HepG2 (cell line): ENCODE measurements around the gene CCDC93. TPM values are rescaled to one million over a fixed set of nuclear protein-coding genes. Genes with fewer than 3 reads are reported as not detected.
A peak's percentile ranks its signal among the peaks of the same experiment; 100 is the strongest.

ENCODE experiments used
- FLYWCH1 ChIP-seq: sonication (generic); formaldehyde crosslinking; IDR thresholded peaks from 2 replicates; pipeline ENCODE4 v1.8.1; 2023; ENCODE audit warnings: mild to moderate bottlenecking, missing genetic modification reagents
- IKZF1 ChIP-seq: fragments of 450-650 bp; IDR thresholded peaks from 2 replicates; pipeline ENCODE4 v1.7.1; 2016
- NFATC3 ChIP-seq: sonication (generic); formaldehyde crosslinking; IDR thresholded peaks from 2 replicates; pipeline ENCODE4 v1.5.1; 2020; ENCODE audit warnings: mild to moderate bottlenecking, missing genetic modification reagents
- RXRA ChIP-seq: sonication (generic); formaldehyde crosslinking; IDR thresholded peaks from 2 replicates; pipeline ENCODE4 v1.5.1; 2020; ENCODE audit warnings: missing genetic modification reagents
- TAF1 ChIP-seq: sonication (generic); formaldehyde crosslinking; IDR thresholded peaks from 2 replicates; pipeline ENCODE4 v1.4.0; 2020; ENCODE audit warnings: missing genetic modification reagents
- TCF12 ChIP-seq, 2 experiments: fragments of 450-650 bp in 1 of 2; sonication (generic) in 1 of 2; formaldehyde crosslinking in 1 of 2; IDR thresholded peaks; 2 replicates each; pipeline versions ENCODE4 v1.6.1 to v1.8.0; 2017 to 2022; ENCODE audit warnings: antibody characterized with exemption in 1 of 2, mild to moderate bottlenecking in 1 of 2, missing genetic modification reagents in 1 of 2, moderate library complexity in 1 of 2
- ZNF136 ChIP-seq: sonication (generic); formaldehyde crosslinking; IDR thresholded peaks from 2 replicates; pipeline ENCODE4 v1.8.1; 2022; ENCODE audit warnings: low read depth, mild to moderate bottlenecking, moderate library complexity, missing genetic modification reagents
- ZNF296 ChIP-seq: sonication (generic); formaldehyde crosslinking; conservative IDR thresholded peaks from 2 replicates; pipeline ENCODE4 v1.5.0; 2020; ENCODE audit warnings: mild to moderate bottlenecking, missing genetic modification reagents
- polyA plus RNA-seq, 8 experiments: library from polyadenylated mRNA; depleted of rRNA in 3 of 8; stranded (reverse) in 7 of 8; unstranded in 1 of 8; fragments of >200 nt; fragmentation: Illumina TruSeq in 4 of 8; extraction: Trizol in 4 of 8; gene quantifications; 2 replicates each; pipeline versions ENCODE4 v1.2.1 to v1.2.3, GENCODE V29; 2011 to 2016; ENCODE audit warnings: low read depth in 4 of 8, missing spikeins in 1 of 8, mixed read lengths in 1 of 8; ENCODE audit not compliant: insufficient read depth in 1 of 8
- total RNA-seq, 5 experiments: library from RNA; depleted of rRNA; stranded (reverse); fragments of >200 nt; fragmentation: Illumina TruSeq; extraction: Trizol; gene quantifications; 2 replicates each; pipeline ENCODE4 v1.2.3, GENCODE V29; 2016; ENCODE audit warnings: low read depth in 1 of 5
- TF ChIP-seq, protein P1 (sequence below): sonication (generic); formaldehyde crosslinking; IDR thresholded peaks from 2 replicates; pipeline ENCODE4 v1.4.0; 2020; ENCODE audit warnings: mild to moderate bottlenecking, missing genetic modification reagents
- TF ChIP-seq, protein P2 (sequence below): fragments of 450-650 bp; IDR thresholded peaks from 2 replicates; pipeline ENCODE4 v1.6.1; 2017; ENCODE audit warnings: mild to moderate bottlenecking
- TF ChIP-seq, protein P3 (sequence below): sonication (generic); formaldehyde crosslinking; IDR thresholded peaks from 2 replicates; pipeline ENCODE4 v1.8.1; 2023; ENCODE audit warnings: missing genetic modification reagents, inconsistent platforms, borderline replicate concordance
- TF ChIP-seq, protein P4 (sequence below): sonication (generic); formaldehyde crosslinking; IDR thresholded peaks from 2 replicates; pipeline ENCODE4 v1.5.0; 2020; ENCODE audit warnings: mild to moderate bottlenecking, missing genetic modification reagents, moderate library complexity
- TF ChIP-seq, protein P5 (sequence below): sonication (generic); formaldehyde crosslinking; IDR thresholded peaks from 2 replicates; pipeline ENCODE4 v1.4.0; 2020; ENCODE audit warnings: missing genetic modification reagents
- TF ChIP-seq, protein P6 (sequence below): sonication (generic); formaldehyde crosslinking; IDR thresholded peaks from 2 replicates; pipeline ENCODE4 v1.4.0; 2020; ENCODE audit warnings: missing genetic modification reagents

The CCDC93 gene
- total and polyA plus RNA-seq, 2 of the 13 experiments (the other 11 are each of a cell fraction or from before 2014, with no cell fraction given): 37.2 to 53.2 TPM

DNA sequence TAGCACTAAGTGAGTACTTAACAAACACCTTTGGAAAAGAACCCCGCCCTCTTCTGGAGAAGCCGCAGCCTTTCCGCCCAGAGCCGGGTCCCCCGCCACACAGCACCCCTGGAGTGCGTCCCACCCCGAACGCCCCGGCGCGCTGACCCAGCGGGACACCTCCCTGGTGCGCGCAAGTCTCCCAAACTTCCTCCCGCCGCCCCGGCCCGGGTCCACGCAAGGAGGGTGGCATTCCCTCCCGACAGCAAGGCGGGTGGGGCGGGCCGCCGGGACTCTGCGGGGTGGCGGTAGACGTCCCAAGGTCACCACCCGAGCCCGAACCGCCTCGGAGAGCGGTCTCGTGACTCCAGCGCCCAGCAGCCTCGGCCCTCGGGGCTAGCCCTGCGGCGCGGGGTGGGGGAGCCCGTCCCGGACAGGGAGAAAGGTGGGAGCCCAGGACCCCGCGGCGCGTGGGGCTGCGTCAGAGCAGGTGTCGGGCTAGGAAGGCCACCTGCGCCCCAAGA lies 598 bp downstream of the CCDC93 start (continued):
- TF ChIP-seq, protein P1, sequence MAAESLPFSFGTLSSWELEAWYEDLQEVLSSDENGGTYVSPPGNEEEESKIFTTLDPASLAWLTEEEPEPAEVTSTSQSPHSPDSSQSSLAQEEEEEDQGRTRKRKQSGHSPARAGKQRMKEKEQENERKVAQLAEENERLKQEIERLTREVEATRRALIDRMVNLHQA (CRISPR knock-in tag): no peak
- TF ChIP-seq IKZF1 (no peak), NFATC3 (0 out of 2 replicates have a peak, but pooled peaks have one; percentile 86), ZNF296 (CRISPR knock-in tag) (no peak), TCF12 (IDR thresholded peaks at IDR 0.05) (no peak), TCF12 (CRISPR knock-in tag; IDR thresholded peaks at IDR 0.05) (no peak), TAF1 (no peak; the same call in 1 of the 2 replicates), ZNF136 (CRISPR knock-in tag) (no peak), RXRA (CRISPR knock-in tag) (no peak; the same call in 1 of the 2 replicates), FLYWCH1 (CRISPR knock-in tag) (peak; percentile 90)
- TF ChIP-seq, protein P2, sequence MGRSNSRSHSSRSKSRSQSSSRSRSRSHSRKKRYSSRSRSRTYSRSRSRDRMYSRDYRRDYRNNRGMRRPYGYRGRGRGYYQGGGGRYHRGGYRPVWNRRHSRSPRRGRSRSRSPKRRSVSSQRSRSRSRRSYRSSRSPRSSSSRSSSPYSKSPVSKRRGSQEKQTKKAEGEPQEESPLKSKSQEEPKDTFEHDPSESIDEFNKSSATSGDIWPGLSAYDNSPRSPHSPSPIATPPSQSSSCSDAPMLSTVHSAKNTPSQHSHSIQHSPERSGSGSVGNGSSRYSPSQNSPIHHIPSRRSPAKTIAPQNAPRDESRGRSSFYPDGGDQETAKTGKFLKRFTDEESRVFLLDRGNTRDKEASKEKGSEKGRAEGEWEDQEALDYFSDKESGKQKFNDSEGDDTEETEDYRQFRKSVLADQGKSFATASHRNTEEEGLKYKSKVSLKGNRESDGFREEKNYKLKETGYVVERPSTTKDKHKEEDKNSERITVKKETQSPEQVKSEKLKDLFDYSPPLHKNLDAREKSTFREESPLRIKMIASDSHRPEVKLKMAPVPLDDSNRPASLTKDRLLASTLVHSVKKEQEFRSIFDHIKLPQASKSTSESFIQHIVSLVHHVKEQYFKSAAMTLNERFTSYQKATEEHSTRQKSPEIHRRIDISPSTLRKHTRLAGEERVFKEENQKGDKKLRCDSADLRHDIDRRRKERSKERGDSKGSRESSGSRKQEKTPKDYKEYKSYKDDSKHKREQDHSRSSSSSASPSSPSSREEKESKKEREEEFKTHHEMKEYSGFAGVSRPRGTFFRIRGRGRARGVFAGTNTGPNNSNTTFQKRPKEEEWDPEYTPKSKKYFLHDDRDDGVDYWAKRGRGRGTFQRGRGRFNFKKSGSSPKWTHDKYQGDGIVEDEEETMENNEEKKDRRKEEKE: no peak
- TF ChIP-seq, protein P3, sequence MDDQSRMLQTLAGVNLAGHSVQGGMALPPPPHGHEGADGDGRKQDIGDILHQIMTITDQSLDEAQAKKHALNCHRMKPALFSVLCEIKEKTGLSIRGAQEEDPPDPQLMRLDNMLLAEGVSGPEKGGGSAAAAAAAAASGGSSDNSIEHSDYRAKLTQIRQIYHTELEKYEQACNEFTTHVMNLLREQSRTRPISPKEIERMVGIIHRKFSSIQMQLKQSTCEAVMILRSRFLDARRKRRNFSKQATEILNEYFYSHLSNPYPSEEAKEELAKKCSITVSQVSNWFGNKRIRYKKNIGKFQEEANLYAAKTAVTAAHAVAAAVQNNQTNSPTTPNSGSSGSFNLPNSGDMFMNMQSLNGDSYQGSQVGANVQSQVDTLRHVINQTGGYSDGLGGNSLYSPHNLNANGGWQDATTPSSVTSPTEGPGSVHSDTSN: no peak
- TF ChIP-seq, protein P4, sequence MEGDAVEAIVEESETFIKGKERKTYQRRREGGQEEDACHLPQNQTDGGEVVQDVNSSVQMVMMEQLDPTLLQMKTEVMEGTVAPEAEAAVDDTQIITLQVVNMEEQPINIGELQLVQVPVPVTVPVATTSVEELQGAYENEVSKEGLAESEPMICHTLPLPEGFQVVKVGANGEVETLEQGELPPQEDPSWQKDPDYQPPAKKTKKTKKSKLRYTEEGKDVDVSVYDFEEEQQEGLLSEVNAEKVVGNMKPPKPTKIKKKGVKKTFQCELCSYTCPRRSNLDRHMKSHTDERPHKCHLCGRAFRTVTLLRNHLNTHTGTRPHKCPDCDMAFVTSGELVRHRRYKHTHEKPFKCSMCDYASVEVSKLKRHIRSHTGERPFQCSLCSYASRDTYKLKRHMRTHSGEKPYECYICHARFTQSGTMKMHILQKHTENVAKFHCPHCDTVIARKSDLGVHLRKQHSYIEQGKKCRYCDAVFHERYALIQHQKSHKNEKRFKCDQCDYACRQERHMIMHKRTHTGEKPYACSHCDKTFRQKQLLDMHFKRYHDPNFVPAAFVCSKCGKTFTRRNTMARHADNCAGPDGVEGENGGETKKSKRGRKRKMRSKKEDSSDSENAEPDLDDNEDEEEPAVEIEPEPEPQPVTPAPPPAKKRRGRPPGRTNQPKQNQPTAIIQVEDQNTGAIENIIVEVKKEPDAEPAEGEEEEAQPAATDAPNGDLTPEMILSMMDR (CRISPR knock-in tag): peak; percentile 52
- TF ChIP-seq, protein P5, sequence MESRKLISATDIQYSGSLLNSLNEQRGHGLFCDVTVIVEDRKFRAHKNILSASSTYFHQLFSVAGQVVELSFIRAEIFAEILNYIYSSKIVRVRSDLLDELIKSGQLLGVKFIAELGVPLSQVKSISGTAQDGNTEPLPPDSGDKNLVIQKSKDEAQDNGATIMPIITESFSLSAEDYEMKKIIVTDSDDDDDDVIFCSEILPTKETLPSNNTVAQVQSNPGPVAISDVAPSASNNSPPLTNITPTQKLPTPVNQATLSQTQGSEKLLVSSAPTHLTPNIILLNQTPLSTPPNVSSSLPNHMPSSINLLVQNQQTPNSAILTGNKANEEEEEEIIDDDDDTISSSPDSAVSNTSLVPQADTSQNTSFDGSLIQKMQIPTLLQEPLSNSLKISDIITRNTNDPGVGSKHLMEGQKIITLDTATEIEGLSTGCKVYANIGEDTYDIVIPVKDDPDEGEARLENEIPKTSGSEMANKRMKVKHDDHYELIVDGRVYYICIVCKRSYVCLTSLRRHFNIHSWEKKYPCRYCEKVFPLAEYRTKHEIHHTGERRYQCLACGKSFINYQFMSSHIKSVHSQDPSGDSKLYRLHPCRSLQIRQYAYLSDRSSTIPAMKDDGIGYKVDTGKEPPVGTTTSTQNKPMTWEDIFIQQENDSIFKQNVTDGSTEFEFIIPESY: no peak
- TF ChIP-seq, protein P6, sequence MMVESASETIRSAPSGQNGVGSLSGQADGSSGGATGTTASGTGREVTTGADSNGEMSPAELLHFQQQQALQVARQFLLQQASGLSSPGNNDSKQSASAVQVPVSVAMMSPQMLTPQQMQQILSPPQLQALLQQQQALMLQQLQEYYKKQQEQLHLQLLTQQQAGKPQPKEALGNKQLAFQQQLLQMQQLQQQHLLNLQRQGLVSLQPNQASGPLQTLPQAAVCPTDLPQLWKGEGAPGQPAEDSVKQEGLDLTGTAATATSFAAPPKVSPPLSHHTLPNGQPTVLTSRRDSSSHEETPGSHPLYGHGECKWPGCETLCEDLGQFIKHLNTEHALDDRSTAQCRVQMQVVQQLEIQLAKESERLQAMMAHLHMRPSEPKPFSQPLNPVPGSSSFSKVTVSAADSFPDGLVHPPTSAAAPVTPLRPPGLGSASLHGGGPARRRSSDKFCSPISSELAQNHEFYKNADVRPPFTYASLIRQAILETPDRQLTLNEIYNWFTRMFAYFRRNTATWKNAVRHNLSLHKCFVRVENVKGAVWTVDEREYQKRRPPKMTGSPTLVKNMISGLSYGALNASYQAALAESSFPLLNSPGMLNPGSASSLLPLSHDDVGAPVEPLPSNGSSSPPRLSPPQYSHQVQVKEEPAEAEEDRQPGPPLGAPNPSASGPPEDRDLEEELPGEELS: no peak
